ENCODE measurements around the gene PDIA6.

DNA sequence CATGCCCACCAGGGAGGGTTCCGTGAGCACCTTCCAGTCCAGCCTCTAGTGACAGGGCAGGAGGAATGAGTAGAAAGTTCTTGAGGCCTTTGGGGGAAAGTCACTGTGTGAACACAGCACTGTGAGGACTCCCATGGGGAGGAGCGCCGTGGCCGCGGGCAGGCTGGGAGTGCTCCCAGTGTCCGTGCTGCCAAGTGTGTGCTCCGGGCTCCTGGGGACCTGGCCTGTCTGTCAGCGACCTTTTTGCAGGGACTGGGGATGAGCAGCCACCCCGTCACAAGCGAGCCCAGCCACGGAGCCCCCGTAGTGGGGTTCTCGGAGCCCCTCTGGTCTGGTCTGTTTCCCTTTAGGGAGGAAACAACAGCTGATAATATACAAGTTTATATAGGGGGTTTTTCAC is 36.8 kb downstream of the PDIA6 start:
- TF ChIP-seq, protein P1, sequence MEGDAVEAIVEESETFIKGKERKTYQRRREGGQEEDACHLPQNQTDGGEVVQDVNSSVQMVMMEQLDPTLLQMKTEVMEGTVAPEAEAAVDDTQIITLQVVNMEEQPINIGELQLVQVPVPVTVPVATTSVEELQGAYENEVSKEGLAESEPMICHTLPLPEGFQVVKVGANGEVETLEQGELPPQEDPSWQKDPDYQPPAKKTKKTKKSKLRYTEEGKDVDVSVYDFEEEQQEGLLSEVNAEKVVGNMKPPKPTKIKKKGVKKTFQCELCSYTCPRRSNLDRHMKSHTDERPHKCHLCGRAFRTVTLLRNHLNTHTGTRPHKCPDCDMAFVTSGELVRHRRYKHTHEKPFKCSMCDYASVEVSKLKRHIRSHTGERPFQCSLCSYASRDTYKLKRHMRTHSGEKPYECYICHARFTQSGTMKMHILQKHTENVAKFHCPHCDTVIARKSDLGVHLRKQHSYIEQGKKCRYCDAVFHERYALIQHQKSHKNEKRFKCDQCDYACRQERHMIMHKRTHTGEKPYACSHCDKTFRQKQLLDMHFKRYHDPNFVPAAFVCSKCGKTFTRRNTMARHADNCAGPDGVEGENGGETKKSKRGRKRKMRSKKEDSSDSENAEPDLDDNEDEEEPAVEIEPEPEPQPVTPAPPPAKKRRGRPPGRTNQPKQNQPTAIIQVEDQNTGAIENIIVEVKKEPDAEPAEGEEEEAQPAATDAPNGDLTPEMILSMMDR (conservative IDR thresholded peaks at IDR 0.05 in 1 of 2, IDR thresholded peaks at IDR 0.05 in 1 of 2; ENCODE audit: low read depth in 1 of 2, low read length in 2 of 2) = no peak
- TF ChIP-seq EZH2 (IDR thresholded peaks at IDR 0.05; ENCODE audit: low read length, missing control alignments) = no peak

Measured in fibroblast of lung (primary cell).